OCI-LY7 (cell line): Measurements from ENCODE around the gene SBF2. TPM values are rescaled to one million over a fixed set of nuclear protein-coding genes. Genes with fewer than 3 reads are reported as not detected.
A peak's percentile ranks its signal among the peaks of the same experiment; 100 is the strongest.

Experiments
- BruUV-seq: library from RNA; stranded (reverse); fragments of 400-500 nt; replicated peaks from 2 replicates; lab custom pipeline; 2021; lab: Mats Ljungman, UMichigan
- CTCF ChIA-PET: fragments of 300-600 bp; sonication (Branson Sonifier 250); formaldehyde crosslinking; loops from one replicate; lab custom pipeline; 2022; ENCODE audit warnings: antibody characterized with exemption; ENCODE audit not compliant: unreplicated experiment; lab: Charles Lee
- POLR2A ChIA-PET: fragments of 300-600 bp; sonication (Branson Sonifier 250); formaldehyde crosslinking; loops from one replicate; lab custom pipeline; 2022; ENCODE audit warnings: antibody characterized with exemption; lab: Charles Lee
- DNase-seq: peaks from one replicate; pipeline ENCODE4 v3.0.0-alpha.2; 2015; ENCODE audit warnings: low spot score
- H2AFZ ChIP-seq: fragments of 200-600 bp; sonication (generic), shearing (Covaris generic); 2 replicates; pipeline ENCODE4 v1.6.1; 2014; ENCODE audit warnings: mild to moderate bottlenecking, antibody characterized with exemption, low read length, moderate library complexity
- H3K27ac ChIP-seq: fragments of 200-600 bp; sonication (generic); 2 replicates; pipeline ENCODE4 v1.5.1; 2014; ENCODE audit warnings: mixed run types, low read depth, mild to moderate bottlenecking, moderate library complexity, low read length, inconsistent platforms; ENCODE audit not compliant: poor library complexity, severe bottlenecking
- H3K36me3 ChIP-seq: fragments of 200-600 bp; sonication (generic); 2 replicates; pipeline ENCODE4 v1.6.1; 2014; ENCODE audit warnings: mild to moderate bottlenecking, antibody characterized with exemption, low read length, moderate library complexity, mixed read lengths; ENCODE audit not compliant: insufficient read depth
- H3K4me1 ChIP-seq: fragments of 200-600 bp; sonication (generic); 2 replicates; pipeline ENCODE4 v1.5.1; 2014; ENCODE audit warnings: mild to moderate bottlenecking, low read length; ENCODE audit not compliant: insufficient read depth, poor library complexity, severe bottlenecking
- H3K4me2 ChIP-seq: fragments of 200-600 bp; sonication (generic); 2 replicates; pipeline ENCODE4 v1.6.1; 2014; ENCODE audit warnings: mild to moderate bottlenecking, low read length
- H3K4me3 ChIP-seq: fragments of 200-600 bp; sonication (generic); 2 replicates; pipeline ENCODE4 v1.5.1; 2014; ENCODE audit warnings: mild to moderate bottlenecking, low read depth, low read length; ENCODE audit not compliant: poor library complexity, severe bottlenecking
- H3K79me2 ChIP-seq: fragments of 200-600 bp; sonication (generic); 2 replicates; pipeline ENCODE4 v1.6.1; 2016; ENCODE audit warnings: low read depth, mild to moderate bottlenecking, low read length, moderate library complexity, mixed read lengths; ENCODE audit not compliant: insufficient read depth
- H3K9me2 ChIP-seq: fragments of 200-600 bp; sonication (generic); 2 replicates; pipeline ENCODE4 v1.6.1; 2016; ENCODE audit warnings: mild to moderate bottlenecking, low read length, mixed read lengths; ENCODE audit not compliant: insufficient read depth
- H3K9me3 ChIP-seq: fragments of 200-600 bp; sonication (generic); 2 replicates; pipeline ENCODE4 v1.6.1; 2014; ENCODE audit warnings: mild to moderate bottlenecking, mixed run types, low read length, mixed read lengths
- H4K20me1 ChIP-seq: fragments of 200-600 bp; sonication (generic); 2 replicates; pipeline ENCODE4 v1.6.1; 2014; ENCODE audit warnings: mild to moderate bottlenecking, antibody characterized with exemption, low read length, moderate library complexity, mixed read lengths; ENCODE audit not compliant: insufficient read depth
- CTCF ChIP-seq: fragments of 200-600 bp; sonication (generic); conservative IDR thresholded peaks from 2 replicates; pipeline ENCODE4 v1.5.1; 2014; ENCODE audit warnings: mild to moderate bottlenecking, antibody characterized with exemption, low read length, moderate library complexity, mixed read lengths
- EZH2phosphoT487 ChIP-seq: fragments of 200-600 bp; sonication (generic); IDR thresholded peaks from 2 replicates; pipeline ENCODE4 v1.6.1; 2018; ENCODE audit warnings: low read depth, borderline replicate concordance, mild to moderate bottlenecking, mixed run types, antibody characterized with exemption, low read length, moderate library complexity, mixed read lengths
- intact Hi-C: fragments of 100-400 bp; cut with micrococcal nuclease; formaldehyde crosslinking; loops from one replicate; pipeline ENCODE4 v1.10.0; 2022; ENCODE audit not compliant: unreplicated experiment
- total RNA-seq, 2 experiments: library from RNA; depleted of rRNA in 1 of 2; stranded (reverse); fragments of >200 nt in 1 of 2; shearing (Covaris generic) in 1 of 2; gene quantifications; 2 replicates each; pipeline ENCODE4 v1.2.3, GENCODE V29; 2014 to 2022

Gene SBF2
- total RNA-seq, 2 experiments from 2014 or later: 12.9 to 14.3 TPM

DNA sequence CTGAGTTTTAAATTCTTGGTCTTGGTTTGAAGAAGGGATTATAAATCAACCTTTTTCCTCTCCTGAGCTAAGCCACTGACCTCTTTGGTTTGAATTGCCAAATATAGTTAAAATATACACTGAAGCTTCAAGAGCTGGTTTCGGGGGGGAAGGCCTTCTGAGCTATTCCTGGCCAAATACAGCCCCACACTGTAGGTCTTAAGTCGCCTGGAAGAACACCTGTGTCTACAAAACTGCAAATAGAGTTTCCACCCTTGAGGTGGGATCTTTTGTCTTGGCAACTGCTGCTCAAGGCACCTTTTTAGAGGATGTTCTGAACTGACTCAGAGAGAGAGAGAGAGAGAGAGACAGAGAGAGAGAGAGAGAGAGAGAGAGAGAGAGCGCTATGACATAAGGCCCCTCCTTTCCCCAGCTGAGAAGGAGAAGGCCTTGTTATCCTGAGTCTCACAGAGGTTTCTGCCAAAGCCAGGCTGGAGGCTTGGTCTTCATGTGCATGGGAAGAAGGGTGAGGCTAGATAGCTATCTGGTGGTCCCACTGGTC is 16.4 kb upstream of the SBF2 start:
- Histone ChIP-seq H3K4me1 (peaks cover 97% of the 10 kb centered on the region), H3K4me3 (peak overlapping the region; percentile 62), H3K9me3 (no peaks in the 10 kb centered on the region; the same call in 1 of the 2 replicates), H2AFZ (peak overlapping the region; percentile 13; the same call in 1 of the 2 replicates), H3K36me3 (no peaks in the 10 kb centered on the region; the same call in 1 of the 2 replicates), H4K20me1 (no peaks in the 10 kb centered on the region), H3K9me2 (no peaks in the 10 kb centered on the region), H3K4me2 (peak overlapping the region; percentile 76), H3K27ac (peak overlapping the region; percentile 93), H3K79me2 (no peaks in the 10 kb centered on the region; the same call in 1 of the 2 replicates)
- TF ChIP-seq EZH2phosphoT487 (no peak), CTCF (no peak)
- BruUV-seq: no TSS peak
- intact Hi-C loops: loop anchor here (10.0 kb wide), 3 partner anchors 544 to 926 kb away; partner anchors contain the start of genes IPO7 and ZBED5
- peak; percentile 89 for DNase-seq
- POLR2A ChIA-PET: interaction anchor here (0.5 to 3.1 kb wide), 19 partner anchors 7 to 1039 kb away, joined by 3 to 23 read pairs (median 4); partner anchors contain the start of gene WEE1
- CTCF ChIA-PET: interaction anchor here (0.6 to 1.4 kb wide), 4 partner anchors 8 to 926 kb away, joined by 3 to 4 read pairs (median 4); partner anchors contain the start of gene IPO7

DNA sequence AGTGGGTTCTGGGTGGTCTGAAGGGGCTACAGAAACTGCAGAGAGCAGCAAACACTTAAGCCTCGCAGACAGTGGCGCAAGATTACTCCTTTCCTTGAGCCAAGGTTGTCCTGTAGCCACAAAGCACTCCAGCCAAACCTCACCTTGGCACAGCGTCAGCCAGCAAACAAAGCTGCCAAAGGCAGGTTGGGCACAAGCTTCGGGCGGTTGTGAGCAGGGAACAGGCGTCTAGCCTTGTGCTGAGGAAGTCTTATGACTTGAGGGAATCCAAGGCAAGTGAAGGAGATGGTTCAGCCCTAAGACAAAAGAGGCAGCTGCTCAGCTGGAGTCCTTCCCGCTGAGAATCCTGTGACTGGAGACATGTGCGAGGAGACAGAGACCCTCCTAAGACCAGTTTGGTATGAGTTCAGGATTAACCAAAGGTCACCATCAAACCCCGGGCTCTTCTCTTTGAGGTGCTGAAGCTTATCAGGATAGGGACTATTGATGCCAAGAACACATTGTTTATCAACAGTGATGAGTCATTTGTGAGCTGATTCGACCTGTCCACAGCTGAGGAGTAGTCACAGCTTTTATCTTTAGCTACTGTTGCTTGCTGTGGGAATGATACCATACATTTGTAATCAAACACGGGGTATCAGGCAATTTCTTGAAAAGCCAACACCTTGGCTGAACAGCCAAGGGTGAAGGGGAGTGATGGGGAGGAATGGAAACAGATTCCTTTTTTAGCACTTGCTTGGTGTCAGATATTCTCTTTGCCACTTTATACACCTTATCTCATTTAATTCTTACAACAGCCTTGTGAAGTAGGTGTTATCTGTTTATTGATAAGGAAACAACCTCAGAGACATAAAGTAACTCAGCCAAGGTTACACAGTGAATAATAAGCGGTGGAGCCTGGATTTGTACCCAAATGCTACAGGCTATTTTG is 15.4 kb upstream of the SBF2 start:
- Histone ChIP-seq H2AFZ (peak overlapping the region; percentile 64; the same call in 1 of the 2 replicates), H4K20me1 (no peaks in the 10 kb centered on the region), H3K4me2 (peak overlapping the region; percentile 76), H3K79me2 (no peaks in the 10 kb centered on the region), H3K27ac (peak overlapping the region; percentile 93), H3K4me3 (peak overlapping the region; percentile 62), H3K36me3 (no peaks in the 10 kb centered on the region; the same call in 1 of the 2 replicates), H3K9me2 (no peaks in the 10 kb centered on the region), H3K9me3 (no peaks in the 10 kb centered on the region; the same call in 1 of the 2 replicates), H3K4me1 (peaks cover 97% of the 10 kb centered on the region)
- intact Hi-C loops: loop anchor here (2.0 to 10.0 kb wide), 4 partner anchors 337 to 925 kb away; partner anchors contain the start of genes IPO7 and ZBED5
- ChIA-PET POLR2A (interaction anchor here (0.5 to 3.1 kb wide), 15 partner anchors 8 to 738 kb away, joined by 3 to 23 read pairs (median 4); partner anchors contain the start of gene WEE1), CTCF (interaction anchor here (0.6 to 1.4 kb wide), 3 partner anchors 9 to 552 kb away, joined by 3 to 4 read pairs (median 4); no protein-coding TSS in a partner anchor)
- no peak for DNase-seq
- no peak for TF ChIP-seq CTCF
- TF ChIP-seq EZH2phosphoT487: no peak
- BruUV-seq: no TSS peak
